Measurements from ENCODE around the gene HMCES. TPM values are rescaled to one million over a fixed set of nuclear protein-coding genes. Genes with fewer than 3 reads are reported as not detected.
"Not testable (repeated sequence)": the region's sequence is repeated elsewhere in the genome, so short reads cannot be mapped to it uniquely, and the experiment has no call there.

The HMCES gene
- total RNA-seq, 3 donors from 2014 or later, result 37.0 to 44.1 (median 41.4) TPM

GRCh38 chr3:129260606-129261005 is 18.1 kb upstream of the HMCES start:
- Histone ChIP-seq H3K9me3 (no peaks in the 10 kb centered on the region), H3K4me3 (no peak overlapping the region), H3K36me3 (ENCODE audit: low read depth) (peaks cover 40% of the 10 kb centered on the region), H3K4me1 (ENCODE audit: low read depth) (peaks cover 5% of the 10 kb centered on the region)
- no peak for DNase-seq
- no peak for TF ChIP-seq CTCF (IDR thresholded peaks at IDR 0.05)
- ATAC-seq, result no peak
- intact Hi-C loops (cut with DNase I, micrococcal nuclease), result no loop called here

- Histone ChIP-seq H3K4me1 (ENCODE audit: low read depth) (peaks cover 5% of the 10 kb centered on the region), H3K36me3 (ENCODE audit: low read depth) (peaks cover 27% of the 10 kb centered on the region), H3K9me3 (no peaks in the 10 kb centered on the region), H3K4me3 (no peak overlapping the region)
- DNase-seq (no peak), ATAC-seq (no peak)
- intact Hi-C loops (cut with DNase I, micrococcal nuclease), result no loop called here
- no peak for TF ChIP-seq CTCF (IDR thresholded peaks at IDR 0.05)
Observed at GRCh38 chr3:129261894-129262293, 16.8 kb upstream of the HMCES start.

GRCh38 chr3:129263161-129263910 is 15.3 kb upstream of the HMCES start:
- ATAC-seq (no peak), DNase-seq (no peak)
- Histone ChIP-seq H3K36me3 (ENCODE audit: low read depth) (peaks cover 29% of the 10 kb centered on the region), H3K9me3 (no peaks in the 10 kb centered on the region), H3K4me1 (ENCODE audit: low read depth) (peaks cover 5% of the 10 kb centered on the region), H3K4me3 (no peak overlapping the region)
- TF ChIP-seq CTCF (IDR thresholded peaks at IDR 0.05), result no peak
- intact Hi-C loops (cut with DNase I, micrococcal nuclease), result no loop called here

- DNase-seq; H3K4me1 ChIP-seq (ENCODE audit: low read depth); ATAC-seq; H3K4me3 ChIP-seq; H3K9me3 ChIP-seq; intact Hi-C loops (cut with DNase I, micrococcal nuclease): not testable (repeated sequence)
- H3K36me3 ChIP-seq (ENCODE audit: low read depth), result peaks cover 35% of the 10 kb centered on the region
Observed at GRCh38 chr3:129264994-129265393, 13.7 kb upstream of the HMCES start.

GRCh38 chr3:129266651-129267050 is 12.0 kb upstream of the HMCES start:
- no peak for TF ChIP-seq CTCF (IDR thresholded peaks at IDR 0.05)
- ATAC-seq (no peak), DNase-seq (no peak)
- Histone ChIP-seq H3K4me3 (no peak overlapping the region), H3K4me1 (ENCODE audit: low read depth) (no peaks in the 10 kb centered on the region), H3K9me3 (no peaks in the 10 kb centered on the region), H3K36me3 (ENCODE audit: low read depth) (peaks cover 35% of the 10 kb centered on the region)
- intact Hi-C loops (cut with DNase I, micrococcal nuclease), result no loop called here

- Histone ChIP-seq H3K9me3 (no peaks in the 10 kb centered on the region), H3K4me3 (no peak overlapping the region), H3K4me1 (ENCODE audit: low read depth) (no peaks in the 10 kb centered on the region), H3K36me3 (ENCODE audit: low read depth) (peaks cover 43% of the 10 kb centered on the region)
- ATAC-seq (no peak), DNase-seq (no peak)
- no peak for TF ChIP-seq CTCF (IDR thresholded peaks at IDR 0.05)
- intact Hi-C loops (cut with DNase I, micrococcal nuclease), result no loop called here
Observed at GRCh38 chr3:129268396-129268795, 10.3 kb upstream of the HMCES start.

Measured in mucosa of descending colon (tissue), 3 donors.